ENCODE measurements around the gene LBH.

The LBH gene

DNA sequence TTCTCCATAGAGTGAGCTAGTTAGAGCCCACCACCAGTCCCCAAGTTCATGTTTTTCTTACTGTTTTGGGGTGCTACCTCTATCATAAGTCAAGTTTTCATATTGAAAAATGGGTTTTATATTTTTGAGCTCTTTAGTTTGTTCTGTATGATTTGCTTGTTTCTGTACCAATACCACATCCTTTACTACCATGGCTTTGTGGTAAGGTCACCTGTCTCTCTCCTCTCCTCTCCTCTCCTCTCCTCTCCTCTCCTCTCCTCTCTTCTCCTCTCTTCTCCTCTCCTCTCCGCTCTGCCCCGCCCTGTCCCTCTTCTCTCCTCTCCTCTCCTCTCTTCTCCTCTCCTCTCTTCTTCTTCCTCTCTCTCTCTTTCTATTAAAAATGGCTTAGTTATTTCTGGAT, 22.1 kb upstream of the LBH start:
- H3K27me3 ChIP-seq: no peaks in the 10 kb centered on the region
- H3K4me3 ChIP-seq (ENCODE audit: low read depth, low read length): no peak overlapping the region
- H3K9me3 ChIP-seq: no peaks in the 10 kb centered on the region
- no peaks in the 10 kb centered on the region for H3K36me3 ChIP-seq
- no peaks in the 10 kb centered on the region for H3K4me1 ChIP-seq
- DNase-seq: no peak
- TF ChIP-seq, protein P1, sequence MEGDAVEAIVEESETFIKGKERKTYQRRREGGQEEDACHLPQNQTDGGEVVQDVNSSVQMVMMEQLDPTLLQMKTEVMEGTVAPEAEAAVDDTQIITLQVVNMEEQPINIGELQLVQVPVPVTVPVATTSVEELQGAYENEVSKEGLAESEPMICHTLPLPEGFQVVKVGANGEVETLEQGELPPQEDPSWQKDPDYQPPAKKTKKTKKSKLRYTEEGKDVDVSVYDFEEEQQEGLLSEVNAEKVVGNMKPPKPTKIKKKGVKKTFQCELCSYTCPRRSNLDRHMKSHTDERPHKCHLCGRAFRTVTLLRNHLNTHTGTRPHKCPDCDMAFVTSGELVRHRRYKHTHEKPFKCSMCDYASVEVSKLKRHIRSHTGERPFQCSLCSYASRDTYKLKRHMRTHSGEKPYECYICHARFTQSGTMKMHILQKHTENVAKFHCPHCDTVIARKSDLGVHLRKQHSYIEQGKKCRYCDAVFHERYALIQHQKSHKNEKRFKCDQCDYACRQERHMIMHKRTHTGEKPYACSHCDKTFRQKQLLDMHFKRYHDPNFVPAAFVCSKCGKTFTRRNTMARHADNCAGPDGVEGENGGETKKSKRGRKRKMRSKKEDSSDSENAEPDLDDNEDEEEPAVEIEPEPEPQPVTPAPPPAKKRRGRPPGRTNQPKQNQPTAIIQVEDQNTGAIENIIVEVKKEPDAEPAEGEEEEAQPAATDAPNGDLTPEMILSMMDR (IDR thresholded peaks at IDR 0.05; ENCODE audit: low read depth, low read length): no peak

DNA sequence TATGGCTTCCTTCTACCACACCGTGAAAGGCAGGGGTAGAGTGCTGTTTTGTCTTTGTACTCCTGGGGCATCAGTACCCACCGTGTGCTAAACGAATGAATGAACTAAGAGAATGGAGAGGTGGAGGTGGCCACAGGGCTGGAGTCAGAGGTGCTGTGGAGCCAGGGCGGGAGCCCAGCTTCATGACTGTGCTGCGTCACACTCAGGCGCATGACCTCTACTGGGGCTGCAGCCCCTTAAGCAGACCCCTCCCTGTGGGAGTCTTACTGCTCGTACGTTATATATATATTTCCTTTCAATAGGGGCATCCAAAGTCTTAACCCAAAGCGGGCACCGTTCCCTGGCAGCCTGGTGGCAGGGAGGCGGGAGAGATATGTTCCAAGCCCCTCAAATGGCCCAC, 18.0 kb upstream of the LBH start:
- Histone ChIP-seq H3K36me3 (no peaks in the 10 kb centered on the region), H3K4me3 (ENCODE audit: low read depth, low read length) (no peak overlapping the region), H3K27me3 (no peaks in the 10 kb centered on the region), H3K9me3 (no peaks in the 10 kb centered on the region), H3K4me1 (no peaks in the 10 kb centered on the region)
- TF ChIP-seq, protein P1 (IDR thresholded peaks at IDR 0.05; ENCODE audit: low read depth, low read length): no peak
- no peak for DNase-seq

DNA sequence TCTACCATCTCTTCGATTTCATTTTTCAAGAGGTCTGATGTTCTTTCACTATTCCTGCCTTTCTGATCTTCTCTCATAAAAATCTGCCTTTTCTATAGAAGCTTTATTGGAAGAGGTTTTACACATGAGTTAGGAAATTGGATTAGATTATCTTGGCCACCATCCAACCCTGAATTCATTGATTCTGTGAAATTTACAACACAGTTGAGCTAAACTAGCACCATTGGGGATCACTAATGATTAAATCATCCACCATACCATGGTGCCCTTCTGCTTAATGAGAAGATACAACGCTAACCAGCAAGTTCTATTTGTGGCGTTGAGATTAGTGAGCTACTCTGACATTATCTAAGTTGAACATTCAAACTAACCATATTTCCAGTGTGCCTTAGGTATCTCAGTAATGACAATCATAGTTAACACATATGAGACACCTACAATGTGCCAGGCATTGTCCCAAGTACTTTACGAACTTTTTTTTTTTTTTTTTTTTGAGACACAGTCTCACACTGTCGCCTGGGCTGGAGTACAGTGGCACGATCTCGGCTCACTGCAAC, 17.3 kb upstream of the LBH start:
- TF ChIP-seq, protein P1 (IDR thresholded peaks at IDR 0.05; ENCODE audit: low read depth, low read length): no peak
- no peak overlapping the region for H3K4me3 ChIP-seq (ENCODE audit: low read depth, low read length)
- no peaks in the 10 kb centered on the region for H3K36me3 ChIP-seq
- DNase-seq: no peak
- no peaks in the 10 kb centered on the region for H3K4me1 ChIP-seq
- H3K9me3 ChIP-seq: no peaks in the 10 kb centered on the region
- H3K27me3 ChIP-seq: no peaks in the 10 kb centered on the region

DNA sequence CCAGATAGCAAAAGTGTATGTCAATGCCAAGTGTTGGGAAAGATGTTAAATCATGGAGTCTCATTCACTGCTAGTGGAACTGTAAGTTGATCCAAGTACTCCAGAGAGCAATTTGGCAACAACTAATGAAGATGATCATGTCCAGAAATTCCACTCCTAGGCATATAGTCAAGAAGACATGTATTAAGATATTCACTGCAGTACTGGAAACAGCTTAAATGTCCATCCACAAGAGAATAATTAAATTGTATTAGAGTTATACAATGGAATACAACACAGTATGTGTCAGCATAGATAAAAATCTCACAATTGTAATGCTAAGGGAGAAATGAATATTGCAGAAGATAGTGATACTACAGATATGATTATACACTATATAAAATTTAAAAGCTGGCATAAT, 15.2 kb upstream of the LBH start:
- TF ChIP-seq, protein P1 (IDR thresholded peaks at IDR 0.05; ENCODE audit: low read depth, low read length): no peak
- Histone ChIP-seq H3K36me3 (no peaks in the 10 kb centered on the region), H3K9me3 (no peaks in the 10 kb centered on the region), H3K27me3 (no peaks in the 10 kb centered on the region), H3K4me1 (no peaks in the 10 kb centered on the region), H3K4me3 (ENCODE audit: low read depth, low read length) (no peak overlapping the region)
- no peak for DNase-seq

DNA sequence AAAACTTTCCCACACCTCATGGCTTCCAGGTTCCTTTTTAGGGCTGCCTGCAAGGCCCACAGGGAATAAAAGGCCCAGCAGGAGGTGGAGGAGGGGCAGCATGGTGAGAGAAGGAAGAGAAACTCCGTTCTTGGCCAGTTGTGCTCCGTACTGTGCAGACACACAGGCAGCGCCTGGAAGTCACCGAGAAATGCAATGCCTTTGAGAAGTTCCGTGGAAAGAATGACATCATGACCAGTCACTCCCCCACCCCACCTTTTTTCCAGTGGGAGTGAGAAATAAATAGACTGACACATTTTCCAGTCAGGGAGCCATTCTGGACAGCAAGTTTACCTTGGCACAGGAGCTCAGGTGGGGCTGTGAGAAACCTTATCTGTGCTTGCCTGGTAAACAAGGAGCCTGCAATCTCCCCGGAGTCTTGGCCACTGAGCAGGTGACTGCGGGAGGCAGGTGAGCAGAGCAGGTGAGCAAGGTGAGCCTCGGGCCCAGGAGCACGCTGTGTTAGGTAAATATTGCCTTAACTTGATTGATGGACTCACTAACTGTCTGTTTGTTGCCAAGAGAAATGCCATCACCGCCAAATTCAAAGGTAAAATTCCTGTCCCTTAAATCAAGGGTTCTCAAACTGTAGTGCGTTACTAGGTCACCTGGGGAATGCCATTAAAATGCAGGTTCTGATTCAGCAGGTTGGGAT, 13.5 kb upstream of the LBH start:
- DNase-seq: no peak
- TF ChIP-seq, protein P1 (IDR thresholded peaks at IDR 0.05; ENCODE audit: low read depth, low read length): no peak
- Histone ChIP-seq H3K4me1 (no peaks in the 10 kb centered on the region), H3K27me3 (no peaks in the 10 kb centered on the region), H3K36me3 (no peaks in the 10 kb centered on the region), H3K9me3 (no peaks in the 10 kb centered on the region), H3K4me3 (ENCODE audit: low read depth, low read length) (no peak overlapping the region)

DNA sequence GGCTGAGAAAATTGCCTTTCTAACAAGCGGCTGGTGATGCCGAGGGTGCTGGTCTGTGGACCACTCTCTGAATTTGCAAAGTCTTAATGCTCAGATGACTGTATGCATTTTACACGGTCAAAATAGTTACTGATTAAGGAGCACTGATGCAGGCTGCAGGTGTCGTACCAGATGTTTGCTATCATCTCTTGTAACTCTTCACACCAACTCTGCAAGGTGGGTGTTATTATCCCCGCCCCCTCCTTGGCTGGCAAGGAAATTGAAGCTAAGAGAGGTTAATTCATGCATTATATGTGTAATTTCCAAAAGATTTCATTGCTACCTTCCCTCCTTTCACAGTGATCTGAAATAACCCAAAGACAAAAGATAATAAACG, 13.0 kb upstream of the LBH start:
- Histone ChIP-seq H3K9me3 (no peaks in the 10 kb centered on the region), H3K36me3 (no peaks in the 10 kb centered on the region), H3K27me3 (no peaks in the 10 kb centered on the region), H3K4me3 (ENCODE audit: low read depth, low read length) (no peak overlapping the region), H3K4me1 (no peaks in the 10 kb centered on the region)
- TF ChIP-seq, protein P1 (IDR thresholded peaks at IDR 0.05; ENCODE audit: low read depth, low read length): no peak
- no peak for DNase-seq
